HepG2 (cell line): Measurements from ENCODE around the gene TM4SF1. TPM values are rescaled to one million over a fixed set of nuclear protein-coding genes. Genes with fewer than 3 reads are reported as not detected.

Experiments used
- ARID3A ChIP-seq: IDR thresholded peaks from 2 replicates; pipeline ENCODE4 v1.6.1; 2012; ENCODE audit warnings: low read depth, low read length, improper control_type of control experiment
- ATF7-NPFF ChIP-seq: sonication (generic); formaldehyde crosslinking; IDR thresholded peaks from 2 replicates; pipeline ENCODE4 v1.8.1; 2023; ENCODE audit warnings: mild to moderate bottlenecking, low read depth, missing genetic modification reagents, moderate library complexity
- RAD51 ChIP-seq: fragments of 450-650 bp; IDR thresholded peaks from 2 replicates; pipeline ENCODE4 v1.6.1; 2016; ENCODE audit warnings: borderline replicate concordance
- RELA ChIP-seq: sonication (generic); formaldehyde crosslinking; IDR thresholded peaks from 2 replicates; pipeline ENCODE4 v1.4.0; 2020; ENCODE audit warnings: missing genetic modification reagents
- SNAPC4 ChIP-seq: sonication (generic); formaldehyde crosslinking; IDR thresholded peaks from 2 replicates; pipeline ENCODE4 v1.4.0; 2020; ENCODE audit warnings: mild to moderate bottlenecking, missing genetic modification reagents
- ZBTB10 ChIP-seq: sonication (generic); formaldehyde crosslinking; IDR thresholded peaks from 2 replicates; pipeline ENCODE4 v1.4.0; 2020; ENCODE audit warnings: missing genetic modification reagents, borderline replicate concordance
- ZNF367 ChIP-seq: sonication (generic); formaldehyde crosslinking; IDR thresholded peaks from 2 replicates; pipeline ENCODE4 v1.4.0; 2020; ENCODE audit warnings: missing genetic modification reagents, borderline replicate concordance
- ZNF598 ChIP-seq: sonication (generic); formaldehyde crosslinking; IDR thresholded peaks from 2 replicates; pipeline ENCODE4 v1.5.1; 2020; ENCODE audit warnings: mild to moderate bottlenecking, missing genetic modification reagents, borderline replicate concordance
- ZNF746 ChIP-seq: sonication (generic); formaldehyde crosslinking; IDR thresholded peaks from 2 replicates; pipeline ENCODE4 v1.8.0; 2022; ENCODE audit warnings: mild to moderate bottlenecking, missing genetic modification reagents
- ZNF816 ChIP-seq: sonication (generic); formaldehyde crosslinking; IDR thresholded peaks from 2 replicates; pipeline ENCODE4 v1.8.0; 2022; ENCODE audit warnings: missing genetic modification reagents, mild to moderate bottlenecking, borderline replicate concordance
- ZSCAN30 ChIP-seq: sonication (generic); formaldehyde crosslinking; IDR thresholded peaks from 2 replicates; pipeline ENCODE4 v1.5.0; 2020; ENCODE audit warnings: mild to moderate bottlenecking, missing genetic modification reagents
- ZSCAN31 ChIP-seq: sonication (generic); formaldehyde crosslinking; IDR thresholded peaks from 2 replicates; pipeline ENCODE4 v1.5.0; 2020; ENCODE audit warnings: low read depth, mild to moderate bottlenecking, missing genetic modification reagents
- polyA plus RNA-seq, 8 experiments: library from polyadenylated mRNA; depleted of rRNA in 3 of 8; stranded (reverse) in 7 of 8; unstranded in 1 of 8; fragments of >200 nt; fragmentation: Illumina TruSeq in 4 of 8; extraction: Trizol in 4 of 8; gene quantifications; 2 replicates each; pipeline versions ENCODE4 v1.2.1 to v1.2.3, GENCODE V29; 2011 to 2016; ENCODE audit warnings: low read depth in 4 of 8, missing spikeins in 1 of 8, mixed read lengths in 1 of 8; ENCODE audit not compliant: insufficient read depth in 1 of 8
- total RNA-seq, 5 experiments: library from RNA; depleted of rRNA; stranded (reverse); fragments of >200 nt; fragmentation: Illumina TruSeq; extraction: Trizol; gene quantifications; 2 replicates each; pipeline ENCODE4 v1.2.3, GENCODE V29; 2016; ENCODE audit warnings: low read depth in 1 of 5
- TF ChIP-seq, protein P1 (sequence below): sonication (generic); formaldehyde crosslinking; IDR thresholded peaks from 2 replicates; pipeline ENCODE4 v1.8.0; 2022; ENCODE audit warnings: mild to moderate bottlenecking, missing genetic modification reagents, moderate library complexity
- TF ChIP-seq, protein P2 (sequence below): IDR thresholded peaks from 2 replicates; pipeline ENCODE4 v1.6.1; 2016
- TF ChIP-seq, protein P3 (sequence below): sonication (generic); formaldehyde crosslinking; IDR thresholded peaks from 2 replicates; pipeline ENCODE4 v1.5.0; 2020; ENCODE audit warnings: missing genetic modification reagents

The TM4SF1 gene
- total and polyA plus RNA-seq, 2 of the 13 experiments (the other 11 are each of a cell fraction or from before 2014, with no cell fraction given), result 431 to 1,359 TPM

DNA sequence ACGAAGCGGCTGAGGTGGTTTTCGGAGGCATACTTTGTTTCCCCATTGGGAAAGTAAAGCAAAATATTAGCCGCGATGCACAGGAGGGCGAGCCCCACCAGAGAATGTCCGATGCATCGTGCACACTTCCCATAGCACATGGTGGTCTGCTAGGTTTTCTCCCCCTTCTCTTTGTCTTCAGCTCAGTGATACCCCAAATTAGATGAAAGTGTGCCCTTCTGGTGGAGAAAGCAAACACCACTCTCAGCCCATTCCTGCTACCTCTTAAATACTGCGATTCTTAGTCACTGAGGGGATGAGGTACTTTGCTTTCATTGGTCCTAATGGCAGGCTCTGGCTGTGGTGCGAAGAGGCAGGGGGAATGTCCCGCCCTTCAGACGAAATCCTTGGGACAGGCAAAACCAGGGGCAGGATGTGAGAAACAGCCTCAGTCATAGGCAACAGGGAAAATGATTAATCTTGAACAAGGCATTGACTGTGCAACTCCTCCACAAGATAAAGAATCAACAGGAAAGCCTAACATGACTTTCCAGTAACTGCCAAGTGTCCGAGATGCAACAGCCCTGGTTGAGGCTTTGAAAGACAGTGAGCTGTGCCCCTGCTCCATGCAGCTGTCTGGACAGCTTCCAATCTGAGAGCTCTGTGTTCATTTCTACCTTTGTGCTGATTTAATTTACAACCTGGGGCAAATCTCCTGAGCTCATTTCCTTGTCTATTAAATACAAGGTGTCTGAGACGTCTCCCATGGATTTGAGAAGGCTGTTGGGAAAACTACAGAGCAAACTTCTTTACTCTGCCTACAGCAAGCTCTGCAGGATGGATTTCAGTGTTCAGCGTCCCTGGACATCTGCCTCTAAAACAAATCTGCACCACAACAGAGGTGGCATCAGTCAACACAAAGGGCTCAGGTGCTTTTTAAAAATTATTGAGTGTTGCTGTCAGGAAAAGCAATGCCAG is at the start of gene TM4SF1 (continued):
- peak; percentile 49; the same call in 1 of the 2 replicates for TF ChIP-seq ZBTB10 (CRISPR knock-in tag)
- no peak for TF ChIP-seq RAD51
- no peak; the same call in 1 of the 2 replicates for TF ChIP-seq ZSCAN31 (CRISPR knock-in tag)
- no peak for TF ChIP-seq ZNF816 (CRISPR knock-in tag)
- no peak for TF ChIP-seq SNAPC4
- peak; percentile 48 for TF ChIP-seq ARID3A
- TF ChIP-seq, protein P1, sequence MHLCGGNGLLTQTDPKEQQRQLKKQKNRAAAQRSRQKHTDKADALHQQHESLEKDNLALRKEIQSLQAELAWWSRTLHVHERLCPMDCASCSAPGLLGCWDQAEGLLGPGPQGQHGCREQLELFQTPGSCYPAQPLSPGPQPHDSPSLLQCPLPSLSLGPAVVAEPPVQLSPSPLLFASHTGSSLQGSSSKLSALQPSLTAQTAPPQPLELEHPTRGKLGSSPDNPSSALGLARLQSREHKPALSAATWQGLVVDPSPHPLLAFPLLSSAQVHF (CRISPR knock-in tag), result 0 out of 2 replicates have a peak, but pooled peaks have one; percentile 38
- TF ChIP-seq RELA (CRISPR knock-in tag), result no peak
- TF ChIP-seq, protein P2, sequence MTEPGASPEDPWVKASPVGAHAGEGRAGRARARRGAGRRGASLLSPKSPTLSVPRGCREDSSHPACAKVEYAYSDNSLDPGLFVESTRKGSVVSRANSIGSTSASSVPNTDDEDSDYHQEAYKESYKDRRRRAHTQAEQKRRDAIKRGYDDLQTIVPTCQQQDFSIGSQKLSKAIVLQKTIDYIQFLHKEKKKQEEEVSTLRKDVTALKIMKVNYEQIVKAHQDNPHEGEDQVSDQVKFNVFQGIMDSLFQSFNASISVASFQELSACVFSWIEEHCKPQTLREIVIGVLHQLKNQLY (CRISPR knock-in tag), result no peak; the same call in 1 of the 2 replicates
- TF ChIP-seq ATF7-NPFF (CRISPR knock-in tag), result no peak
- TF ChIP-seq, protein P3, sequence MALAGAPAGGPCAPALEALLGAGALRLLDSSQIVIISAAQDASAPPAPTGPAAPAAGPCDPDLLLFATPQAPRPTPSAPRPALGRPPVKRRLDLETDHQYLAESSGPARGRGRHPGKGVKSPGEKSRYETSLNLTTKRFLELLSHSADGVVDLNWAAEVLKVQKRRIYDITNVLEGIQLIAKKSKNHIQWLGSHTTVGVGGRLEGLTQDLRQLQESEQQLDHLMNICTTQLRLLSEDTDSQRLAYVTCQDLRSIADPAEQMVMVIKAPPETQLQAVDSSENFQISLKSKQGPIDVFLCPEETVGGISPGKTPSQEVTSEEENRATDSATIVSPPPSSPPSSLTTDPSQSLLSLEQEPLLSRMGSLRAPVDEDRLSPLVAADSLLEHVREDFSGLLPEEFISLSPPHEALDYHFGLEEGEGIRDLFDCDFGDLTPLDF (CRISPR knock-in tag), result peak; percentile 73; the same call in 1 of the 2 replicates
- no peak for TF ChIP-seq ZNF598
- TF ChIP-seq ZNF746 (CRISPR knock-in tag), result peak; percentile 31; the same call in 1 of the 2 replicates
- no peak for TF ChIP-seq ZNF367 (CRISPR knock-in tag)
- no peak for TF ChIP-seq ZSCAN30 (CRISPR knock-in tag)
